Tibial nerve (tissue), 3 donors: ENCODE data around the gene SELPLG.

Experiments
- POLR2A ChIP-seq, 2 donors: fragments of 450-650 bp; IDR thresholded peaks; one replicate each; pipeline ENCODE4 v1.6.1; 2017; ENCODE audit warnings: antibody characterized with exemption in 2 of 2, mild to moderate bottlenecking in 2 of 2, moderate library complexity in 2 of 2
- TF ChIP-seq, protein P1 (sequence below), 5 experiments: fragments of 200-600 bp in 3 of 5; fragments of 450-650 bp in 2 of 5; sonication (generic) in 3 of 5; IDR thresholded peaks; one replicate each; pipeline ENCODE4 v1.5.1; 2016 to 2019; ENCODE audit warnings: antibody characterized with exemption in 5 of 5, mild to moderate bottlenecking in 3 of 5, moderate library complexity in 2 of 5

DNA sequence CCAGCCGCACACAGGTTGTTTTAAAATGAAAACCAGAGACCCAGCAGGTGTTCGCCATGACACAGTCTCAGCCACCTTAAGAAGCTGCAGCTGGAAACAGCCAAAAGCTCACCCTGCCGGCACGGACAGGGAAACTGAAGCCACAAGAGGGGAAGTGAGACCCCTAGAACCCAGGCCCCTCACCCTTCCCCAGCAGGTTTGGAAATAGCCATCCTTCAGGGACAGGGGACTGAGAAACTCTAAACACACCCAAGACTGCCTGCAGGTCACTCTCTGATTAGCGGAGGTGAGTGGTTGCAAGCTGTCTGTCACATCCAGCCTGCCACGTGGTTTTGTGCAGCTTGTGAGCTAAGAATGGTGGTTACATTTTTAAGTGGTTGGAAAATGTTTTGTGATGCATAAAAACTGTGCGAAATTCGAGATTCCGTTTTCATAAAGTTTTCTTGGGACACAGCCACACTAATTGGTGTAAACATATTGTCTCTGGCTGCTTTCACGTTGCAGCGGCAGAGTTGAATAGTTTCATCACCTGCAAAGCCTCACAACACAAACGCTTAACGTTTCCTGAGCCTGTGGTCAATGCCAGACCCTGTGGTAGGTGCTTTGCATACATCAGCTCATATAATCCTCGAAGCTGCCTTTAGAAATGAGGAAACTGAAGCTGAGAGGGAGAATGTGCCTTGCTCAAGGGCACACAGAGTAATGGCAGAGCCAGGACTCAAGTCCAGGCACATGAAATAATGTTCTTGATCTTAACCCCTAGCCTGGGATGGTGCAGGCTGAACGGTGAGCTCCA, 1.7 kb upstream of the SELPLG start:
- TF ChIP-seq POLR2A (IDR thresholded peaks at IDR 0.05) = no peak
- TF ChIP-seq, protein P1, sequence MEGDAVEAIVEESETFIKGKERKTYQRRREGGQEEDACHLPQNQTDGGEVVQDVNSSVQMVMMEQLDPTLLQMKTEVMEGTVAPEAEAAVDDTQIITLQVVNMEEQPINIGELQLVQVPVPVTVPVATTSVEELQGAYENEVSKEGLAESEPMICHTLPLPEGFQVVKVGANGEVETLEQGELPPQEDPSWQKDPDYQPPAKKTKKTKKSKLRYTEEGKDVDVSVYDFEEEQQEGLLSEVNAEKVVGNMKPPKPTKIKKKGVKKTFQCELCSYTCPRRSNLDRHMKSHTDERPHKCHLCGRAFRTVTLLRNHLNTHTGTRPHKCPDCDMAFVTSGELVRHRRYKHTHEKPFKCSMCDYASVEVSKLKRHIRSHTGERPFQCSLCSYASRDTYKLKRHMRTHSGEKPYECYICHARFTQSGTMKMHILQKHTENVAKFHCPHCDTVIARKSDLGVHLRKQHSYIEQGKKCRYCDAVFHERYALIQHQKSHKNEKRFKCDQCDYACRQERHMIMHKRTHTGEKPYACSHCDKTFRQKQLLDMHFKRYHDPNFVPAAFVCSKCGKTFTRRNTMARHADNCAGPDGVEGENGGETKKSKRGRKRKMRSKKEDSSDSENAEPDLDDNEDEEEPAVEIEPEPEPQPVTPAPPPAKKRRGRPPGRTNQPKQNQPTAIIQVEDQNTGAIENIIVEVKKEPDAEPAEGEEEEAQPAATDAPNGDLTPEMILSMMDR (IDR thresholded peaks at IDR 0.05) = no peak
